Measurements from ENCODE around the gene DRAXIN. TPM values are rescaled to one million over a fixed set of nuclear protein-coding genes. Genes with fewer than 3 reads are reported as not detected.
"Not testable (repeated sequence)": the region's sequence is repeated elsewhere in the genome, so short reads cannot be mapped to it uniquely, and the experiment has no call there.

The DRAXIN gene
- total RNA-seq = under 1 TPM in 3 of 4 donors, not detected in 1; 0.08 to 0.10 (median 0.08) TPM

DNA sequence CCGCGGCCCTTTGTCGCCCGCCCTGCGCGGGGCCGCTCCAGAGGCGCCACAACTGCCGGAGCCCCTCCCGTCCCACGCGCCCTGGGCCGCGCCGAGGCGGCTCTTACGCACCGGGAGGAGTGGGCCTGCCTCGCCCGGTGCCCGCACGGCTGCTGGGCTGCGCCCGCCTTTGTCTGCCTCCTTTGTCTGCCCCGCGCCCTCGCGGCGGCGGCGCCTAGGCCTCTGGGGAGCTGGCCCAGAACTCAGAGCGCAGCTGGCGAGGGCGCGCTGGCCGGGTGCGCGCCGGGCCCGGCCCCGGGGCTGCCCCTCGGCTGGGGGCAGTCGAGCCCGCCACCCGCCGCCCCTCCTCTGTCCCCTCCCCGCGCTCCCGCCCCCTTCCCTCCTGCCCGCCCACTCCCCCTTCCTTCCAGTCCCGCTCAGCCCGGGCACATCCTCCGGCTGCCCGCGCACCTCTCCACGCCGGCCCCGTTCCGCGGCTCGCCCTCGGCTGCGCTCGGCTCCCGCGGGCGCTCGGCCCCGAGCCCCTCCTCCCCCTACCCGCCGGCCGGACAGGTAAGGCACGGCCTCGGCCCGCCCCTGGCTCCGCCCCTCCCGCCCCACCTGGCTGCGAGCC is at the start of gene DRAXIN:
DRAXIN (plus strand) TSS at position 409 of the 613 bp plus-strand sequence. CDS start 14,549 bp downstream, outside the sequence.
- Histone ChIP-seq H3K27ac (no peak within 1 kb of the TSS), H3K36me3 (no peaks in the 10 kb centered on the region), H3K9me3 (no peaks in the 10 kb centered on the region), H3K4me3 (peak within 1 kb of the TSS; percentile 52), H3K27me3 (peaks cover 72% of the 10 kb centered on the region), H3K4me1 (peaks cover 33% of the 10 kb centered on the region)
- no peak for DNase-seq (ENCODE audit: low spot score in 2 of 2)
- WGBS = 0% methylated on average over 15 of the region's 78 CpGs
- TF ChIP-seq CTCF (IDR thresholded peaks at IDR 0.05) (no peak), POLR2AphosphoS5 (IDR thresholded peaks at IDR 0.05) (no peak), POLR2A (IDR thresholded peaks at IDR 0.05) (no peak), EP300 (IDR thresholded peaks at IDR 0.05) (no peak)

GRCh38 chr1:11641776-11642305 is 49.7 kb upstream of the DRAXIN start:
- H3K4me1 ChIP-seq = no peaks in the 10 kb centered on the region
- no peak overlapping the region for H3K27ac ChIP-seq
- no peak for TF ChIP-seq EP300 (IDR thresholded peaks at IDR 0.05)
- no peak for TF ChIP-seq POLR2A (IDR thresholded peaks at IDR 0.05)
- no peak for TF ChIP-seq POLR2AphosphoS5 (IDR thresholded peaks at IDR 0.05)
- TF ChIP-seq CTCF (IDR thresholded peaks at IDR 0.05) = no peak
- H3K36me3 ChIP-seq = no peaks in the 10 kb centered on the region
- H3K27me3 ChIP-seq = peaks cover 26% of the 10 kb centered on the region
- no peaks in the 10 kb centered on the region for H3K9me3 ChIP-seq
- no peak overlapping the region for H3K4me3 ChIP-seq
- 57% methylated on average over 5 of the region's 5 CpGs for WGBS
- DNase-seq (ENCODE audit: low spot score in 2 of 2) = no peak

DNA sequence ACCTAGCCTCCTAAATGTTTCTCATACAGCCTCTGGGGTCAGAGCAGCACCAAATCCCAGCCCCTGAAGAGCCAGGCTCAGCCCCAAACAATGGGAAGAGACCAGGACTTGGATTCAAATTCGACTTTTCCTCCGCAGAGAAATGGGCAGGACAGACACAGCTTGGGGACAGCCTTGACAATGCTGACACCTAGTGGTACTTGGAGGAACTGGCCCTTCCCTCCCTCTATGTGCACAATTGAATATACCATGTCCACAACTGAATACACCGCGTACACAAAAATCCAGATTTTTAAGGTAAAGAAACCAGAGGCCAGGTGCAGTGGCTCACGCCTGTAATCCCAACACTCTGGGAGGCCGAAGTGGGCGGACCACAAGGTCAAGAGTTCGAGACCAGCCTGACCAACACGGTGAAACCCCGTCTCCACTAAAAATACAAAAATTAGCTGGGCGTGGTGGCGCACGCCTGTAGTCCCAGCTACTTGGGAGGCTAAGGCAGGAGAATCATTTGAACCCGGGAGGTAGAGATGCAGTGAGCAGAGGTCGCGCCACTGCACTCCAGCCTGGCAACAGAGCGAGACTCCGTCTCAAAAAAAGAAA is 49.0 kb upstream of the DRAXIN start:
- H3K4me1 ChIP-seq; H3K27ac ChIP-seq; DNase-seq (ENCODE audit: low spot score in 2 of 2); H3K36me3 ChIP-seq; H3K9me3 ChIP-seq; H3K4me3 ChIP-seq: not testable (repeated sequence)
- peak; percentile 93 to 96 for TF ChIP-seq CTCF (IDR thresholded peaks at IDR 0.05)
- WGBS = 58% methylated on average over 18 of the region's 18 CpGs
- peaks cover 21% of the 10 kb centered on the region for H3K27me3 ChIP-seq

- Histone ChIP-seq H3K4me3 (no peak overlapping the region), H3K27ac (no peak overlapping the region), H3K27me3 (peaks cover 18% of the 10 kb centered on the region), H3K4me1 (peaks cover 3% of the 10 kb centered on the region), H3K9me3 (no peaks in the 10 kb centered on the region), H3K36me3 (no peaks in the 10 kb centered on the region)
- WGBS = 43% methylated on average over 5 of the region's 5 CpGs
- DNase-seq (ENCODE audit: low spot score in 2 of 2) = no peak
- TF ChIP-seq EP300 (IDR thresholded peaks at IDR 0.05) = no peak
- TF ChIP-seq POLR2AphosphoS5 (IDR thresholded peaks at IDR 0.05) = no peak
- TF ChIP-seq CTCF (IDR thresholded peaks at IDR 0.05) = no peak
- TF ChIP-seq POLR2A (IDR thresholded peaks at IDR 0.05) = no peak
Measured at GRCh38 chr1:11643782-11644181, 47.7 kb upstream of the DRAXIN start.

DNA sequence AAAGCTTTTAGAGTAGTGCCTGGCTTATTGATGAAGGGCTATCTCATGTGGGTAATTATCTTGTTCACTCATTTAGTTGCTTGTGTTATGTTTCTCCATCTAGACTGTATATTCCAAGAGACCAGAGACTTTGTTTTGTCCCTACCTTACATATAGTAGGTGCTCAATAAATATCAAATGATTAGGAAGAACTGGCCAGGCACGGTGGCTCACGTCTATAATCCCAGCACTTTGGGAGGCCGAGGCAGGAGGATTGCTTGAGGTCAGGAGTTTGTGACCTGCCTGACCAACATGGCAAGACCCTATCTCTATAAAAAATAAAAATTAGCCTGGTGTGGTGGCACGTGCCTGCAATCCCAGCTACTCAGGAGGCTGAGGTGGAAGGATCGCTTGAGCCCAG is 46.2 kb upstream of the DRAXIN start:
- Histone ChIP-seq H3K4me3 (no peak overlapping the region), H3K9me3 (no peaks in the 10 kb centered on the region), H3K27ac (no peak overlapping the region), H3K27me3 (peaks cover 17% of the 10 kb centered on the region), H3K4me1 (peaks cover 14% of the 10 kb centered on the region), H3K36me3 (no peaks in the 10 kb centered on the region)
- WGBS = 91% methylated on average over 5 of the region's 5 CpGs
- TF ChIP-seq EP300 (IDR thresholded peaks at IDR 0.05) (no peak), POLR2AphosphoS5 (IDR thresholded peaks at IDR 0.05) (no peak), CTCF (IDR thresholded peaks at IDR 0.05) (no peak), POLR2A (IDR thresholded peaks at IDR 0.05) (no peak)
- no peak for DNase-seq (ENCODE audit: low spot score in 2 of 2)

All from suprapubic skin (tissue), 4 donors.